ENCODE data around the gene WDR82.

Gene WDR82

GRCh38 chr3:52210550-52211046 lies 67.9 kb downstream of the WDR82 start:
- H3K4me2 ChIP-seq (ENCODE audit: low read length): no peak overlapping the region
- no peaks in the 10 kb centered on the region for H3K27me3 ChIP-seq (ENCODE audit: low read depth, low read length)
- H3K4me1 ChIP-seq (ENCODE audit: low read length): no peaks in the 10 kb centered on the region
- H3K9me3 ChIP-seq (ENCODE audit: insufficient read depth, low read length): no peaks in the 10 kb centered on the region
- no peaks in the 10 kb centered on the region for H4K20me1 ChIP-seq (ENCODE audit: insufficient read depth, low read length)
- no peak overlapping the region for H3K4me3 ChIP-seq (ENCODE audit: low read length)
- peaks cover 79% of the 10 kb centered on the region for H3K36me3 ChIP-seq (replicated peaks; ENCODE audit: low read depth, low read length)
- TF ChIP-seq EZH2phosphoT487 (IDR thresholded peaks at IDR 0.05; ENCODE audit: low read depth): no peak
- no peak overlapping the region for H3K9ac ChIP-seq (ENCODE audit: low read length)
- H2AFZ ChIP-seq (ENCODE audit: low read depth, low read length): no peak overlapping the region
- H3K79me2 ChIP-seq (ENCODE audit: low read length): no peaks in the 10 kb centered on the region
- no peak overlapping the region for H3K27ac ChIP-seq (ENCODE audit: low read length)

- Histone ChIP-seq H3K36me3 (replicated peaks; ENCODE audit: low read depth, low read length) (peaks cover 83% of the 10 kb centered on the region), H3K79me2 (ENCODE audit: low read length) (no peaks in the 10 kb centered on the region), H2AFZ (ENCODE audit: low read depth, low read length) (no peak overlapping the region), H3K4me3 (ENCODE audit: low read length) (no peak overlapping the region), H3K27me3 (ENCODE audit: low read depth, low read length) (no peaks in the 10 kb centered on the region), H3K27ac (ENCODE audit: low read length) (no peak overlapping the region), H3K4me1 (ENCODE audit: low read length) (no peaks in the 10 kb centered on the region), H3K4me2 (ENCODE audit: low read length) (no peak overlapping the region), H3K9ac (ENCODE audit: low read length) (no peak overlapping the region), H4K20me1 (ENCODE audit: insufficient read depth, low read length) (no peaks in the 10 kb centered on the region), H3K9me3 (ENCODE audit: insufficient read depth, low read length) (no peaks in the 10 kb centered on the region)
- TF ChIP-seq CTCF (IDR thresholded peaks at IDR 0.05; ENCODE audit: low read depth, low read length) (no peak), EZH2phosphoT487 (IDR thresholded peaks at IDR 0.05; ENCODE audit: low read depth) (no peak)
Observed at GRCh38 chr3:52210037-52210436, 68.4 kb downstream of the WDR82 start.

- Histone ChIP-seq H3K36me3 (replicated peaks; ENCODE audit: low read depth, low read length) (peaks cover 86% of the 10 kb centered on the region), H3K27ac (ENCODE audit: low read length) (no peak overlapping the region), H3K4me3 (ENCODE audit: low read length) (no peak overlapping the region)
Observed at GRCh38 chr3:52208556-52208955, 69.9 kb downstream of the WDR82 start.

DNA sequence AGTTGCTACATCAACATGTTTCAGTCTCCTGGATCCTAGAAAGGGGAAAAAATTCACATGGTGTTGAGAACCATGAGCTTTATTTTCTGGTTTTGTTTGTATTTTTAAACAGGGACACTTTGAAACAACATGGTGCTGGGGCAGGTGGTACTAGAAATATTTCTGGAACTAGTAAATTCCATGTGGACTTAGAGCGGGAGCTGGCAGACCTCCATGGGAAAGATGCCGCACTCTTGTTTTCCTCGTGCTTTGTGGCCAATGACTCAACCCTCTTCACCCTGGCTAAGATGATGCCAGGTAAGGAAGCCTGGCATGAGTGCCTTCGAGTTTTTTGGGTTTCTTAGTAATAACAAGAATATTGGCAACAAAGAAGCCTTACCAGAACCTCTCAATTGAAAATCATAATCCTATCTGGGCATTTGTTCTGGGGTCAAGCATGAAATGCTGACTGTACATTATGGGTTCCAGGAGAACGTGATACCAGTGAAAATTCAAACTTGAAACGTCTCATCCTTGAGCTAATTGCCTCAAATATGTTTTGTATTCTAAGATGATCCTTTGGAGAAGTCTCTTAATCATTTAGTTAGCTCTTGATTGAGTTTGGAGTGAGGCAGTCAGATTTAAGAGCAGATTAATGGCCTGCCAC lies 72.6 kb downstream of the WDR82 start:
- H2AFZ ChIP-seq (ENCODE audit: low read depth, low read length): no peak overlapping the region
- H4K20me1 ChIP-seq (ENCODE audit: insufficient read depth, low read length): no peaks in the 10 kb centered on the region
- no peak overlapping the region for H3K9ac ChIP-seq (ENCODE audit: low read length)
- no peak overlapping the region for H3K4me3 ChIP-seq (ENCODE audit: low read length)
- H3K27ac ChIP-seq (ENCODE audit: low read length): no peak overlapping the region
- TF ChIP-seq EZH2phosphoT487 (IDR thresholded peaks at IDR 0.05; ENCODE audit: low read depth): no peak
- TF ChIP-seq CTCF (IDR thresholded peaks at IDR 0.05; ENCODE audit: low read depth, low read length): no peak
- no peaks in the 10 kb centered on the region for H3K27me3 ChIP-seq (ENCODE audit: low read depth, low read length)
- H3K36me3 ChIP-seq (replicated peaks; ENCODE audit: low read depth, low read length): peaks cover 87% of the 10 kb centered on the region
- no peaks in the 10 kb centered on the region for H3K79me2 ChIP-seq (ENCODE audit: low read length)
- H3K4me2 ChIP-seq (ENCODE audit: low read length): no peak overlapping the region
- H3K9me3 ChIP-seq (ENCODE audit: insufficient read depth, low read length): no peaks in the 10 kb centered on the region
- no peaks in the 10 kb centered on the region for H3K4me1 ChIP-seq (ENCODE audit: low read length)

More at GRCh38 chr3:52208556-52208955, 69.9 kb downstream of the WDR82 start:
- no peak overlapping the region for H3K9ac ChIP-seq (ENCODE audit: low read length)
- no peak overlapping the region for H2AFZ ChIP-seq (ENCODE audit: low read depth, low read length)
- TF ChIP-seq CTCF (IDR thresholded peaks at IDR 0.05; ENCODE audit: low read depth, low read length): no peak
- no peak for TF ChIP-seq EZH2phosphoT487 (IDR thresholded peaks at IDR 0.05; ENCODE audit: low read depth)
- H3K4me2 ChIP-seq (ENCODE audit: low read length): no peak overlapping the region
- no peaks in the 10 kb centered on the region for H3K4me1 ChIP-seq (ENCODE audit: low read length)
- H4K20me1 ChIP-seq (ENCODE audit: insufficient read depth, low read length): no peaks in the 10 kb centered on the region
- no peaks in the 10 kb centered on the region for H3K9me3 ChIP-seq (ENCODE audit: insufficient read depth, low read length)
- H3K27me3 ChIP-seq (ENCODE audit: low read depth, low read length): no peaks in the 10 kb centered on the region
- H3K79me2 ChIP-seq (ENCODE audit: low read length): no peaks in the 10 kb centered on the region
